Measurements from ENCODE around the gene UGT8. TPM values are rescaled to one million over a fixed set of nuclear protein-coding genes. Genes with fewer than 3 reads are reported as not detected.

UGT8 gene
- total and polyA plus RNA-seq, 2 of the 8 experiments (the other 6 are each of a cell fraction or from before 2014, with no cell fraction given): 16.9 to 26.9 TPM

DNA sequence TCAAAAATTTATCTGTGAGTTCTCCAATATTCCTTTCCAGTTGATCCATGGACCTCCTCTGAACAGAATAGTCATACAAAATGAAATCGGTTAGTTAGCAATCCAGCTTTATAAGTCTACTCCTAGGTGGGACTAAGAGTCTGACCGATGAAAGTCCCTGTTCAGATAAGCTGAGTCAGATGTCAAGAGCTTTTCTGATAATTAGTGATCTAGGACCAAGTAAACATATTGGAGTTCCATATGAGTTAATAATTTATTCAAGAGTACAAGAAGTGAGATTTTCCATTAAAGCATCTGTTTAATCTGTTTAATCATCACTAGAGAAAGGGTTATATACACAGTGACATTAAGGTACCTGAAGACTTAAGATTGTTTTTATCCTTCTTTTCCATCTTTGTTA lies 74.7 kb downstream of the UGT8 start:
- no peak overlapping the region for H4K5ac ChIP-seq (ENCODE audit: insufficient read length, low read depth, low read length)
- no peak overlapping the region for H4K8ac ChIP-seq (ENCODE audit: extremely low read depth, insufficient read depth, low read length)
- H3K23me2 ChIP-seq (ENCODE audit: low read depth, low read length): peaks cover 2% of the 10 kb centered on the region; the same call in 1 of the 2 replicates
- no peak overlapping the region for H3K27ac ChIP-seq (ENCODE audit: low read depth, low read length)
- H3K9ac ChIP-seq (replicated peaks in 1 of 4; ENCODE audit: extremely low read depth in 1 of 4, low read depth in 3 of 4, low read length in 3 of 4): no peak overlapping the region
- FAIRE-seq: no peak
- no peaks in the 10 kb centered on the region for H3K79me2 ChIP-seq (ENCODE audit: control insufficient read depth in 1 of 2, insufficient read depth in 2 of 2, low read length in 2 of 2)
- no peak overlapping the region for H3K18ac ChIP-seq (ENCODE audit: extremely low read depth, low read length)
- no peak overlapping the region for H2BK5ac ChIP-seq (ENCODE audit: low read depth, low read length)
- H3K4me2 ChIP-seq (ENCODE audit: insufficient read depth in 1 of 2, low read depth in 2 of 2, low read length in 2 of 2): no peak overlapping the region
- ChIA-PET CTCF (ENCODE audit: partially characterized antibody) (interaction anchor here (0.6 to 1.8 kb wide), 2 partner anchors 9 to 718 kb away, joined by 3 to 7 read pairs; no protein-coding TSS in a partner anchor), POLR2A (ENCODE audit: partially characterized antibody) (no interaction called here)
- no peak overlapping the region for H3K23ac ChIP-seq (ENCODE audit: insufficient read length)
- no peak overlapping the region for H2AFZ ChIP-seq (ENCODE audit: low read length)
- no peak for TF ChIP-seq POU5F1 (IDR thresholded peaks at IDR 0.05; ENCODE audit: low read depth, low read length)
- TF ChIP-seq CBX5 (IDR thresholded peaks at IDR 0.05; ENCODE audit: low read depth, low read length): no peak
- no peak for TF ChIP-seq CHD2 (IDR thresholded peaks at IDR 0.05; ENCODE audit: low read length)
- TF ChIP-seq EGR1 (IDR thresholded peaks at IDR 0.05; ENCODE audit: borderline replicate concordance, low read depth, low read length): no peak
- TF ChIP-seq HDAC6 (IDR thresholded peaks at IDR 0.05; ENCODE audit: low read depth, low read length): no peak
- TF ChIP-seq CHD1 (IDR thresholded peaks at IDR 0.05; ENCODE audit: low read depth, low read length): no peak
- no peak for TF ChIP-seq SUZ12 (IDR thresholded peaks at IDR 0.05; ENCODE audit: low read length)
- no peak for TF ChIP-seq KDM5A (IDR thresholded peaks at IDR 0.05; ENCODE audit: low read length)
- TF ChIP-seq BCL11A (IDR thresholded peaks at IDR 0.05; ENCODE audit: low read depth in 2 of 2, low read length in 2 of 2): no peak
- H3K27me3 ChIP-seq (replicated peaks in 1 of 4; ENCODE audit: control insufficient read depth in 3 of 4, extremely low read depth in 1 of 4, insufficient read depth in 3 of 4, low read length in 3 of 4): no peaks in the 10 kb centered on the region
- no peaks in the 10 kb centered on the region for H3K79me1 ChIP-seq (ENCODE audit: low read depth, low read length)
- H2BK12ac ChIP-seq (ENCODE audit: low read depth, low read length): no peak overlapping the region
- no peak overlapping the region for H2BK15ac ChIP-seq (ENCODE audit: low read length)
- H2BK20ac ChIP-seq (ENCODE audit: low read length): no peak overlapping the region
- H3K14ac ChIP-seq (ENCODE audit: insufficient read length): no peak overlapping the region
- DNase-seq (ENCODE audit: low read depth in 1 of 2, low spot score in 2 of 2): no peak
- H3K4ac ChIP-seq (replicated peaks; ENCODE audit: insufficient read length, low read depth, low read length): no peak overlapping the region
- H3K9me3 ChIP-seq (ENCODE audit: insufficient read depth in 2 of 2, low read depth in 1 of 2, low read length in 1 of 2): no peaks in the 10 kb centered on the region
- no peak overlapping the region for H3K4me3 ChIP-seq (ENCODE audit: extremely low read depth in 1 of 4, insufficient read depth in 2 of 4, low read depth in 3 of 4, low read length in 4 of 4)
- H4K20me1 ChIP-seq (replicated peaks in 1 of 2; ENCODE audit: control insufficient read depth in 1 of 2, insufficient read depth in 2 of 2, low read length in 2 of 2): no peaks in the 10 kb centered on the region
- no peak overlapping the region for H4K91ac ChIP-seq (replicated peaks; ENCODE audit: insufficient read length, low read length)
- H2BK120ac ChIP-seq (replicated peaks; ENCODE audit: low read depth, low read length): no peak overlapping the region
- no peak overlapping the region for H2AK5ac ChIP-seq (ENCODE audit: low read depth, low read length)
- WGBS, 2 experiments (ENCODE audit: extremely low coverage in 1 of 2, insufficient coverage in 1 of 2, insufficient read length in 1 of 2, insufficient replicate concordance in 2 of 2, low coverage in 1 of 2, low lambda C conversion rate in 2 of 2, missing lambda C conversion rate in 1 of 2): 95% methylated on average over 2 of the region's 2 CpGs; no CpG with 5 or more reads in 1 of the 2 experiments
- H3K36me3 ChIP-seq (ENCODE audit: control insufficient read depth in 2 of 4, insufficient read depth in 4 of 4, low read length in 3 of 4): peaks cover 0 to 4% (median 1%) of the 10 kb centered on the region in 4 experiments; a peak in 3 of 8 replicates
- no peaks in the 10 kb centered on the region for H3K4me1 ChIP-seq (replicated peaks in 1 of 4; ENCODE audit: control insufficient read depth in 3 of 4, insufficient read depth in 4 of 4, low read length in 3 of 4)
- H3K56ac ChIP-seq (replicated peaks; ENCODE audit: insufficient read length, low read depth, low read length): no peak overlapping the region

Measured in H1 (cell line).